Panc1 (cell line): ENCODE data around the gene MED7. TPM values are rescaled to one million over a fixed set of nuclear protein-coding genes. Genes with fewer than 3 reads are reported as not detected.

Experiments
- ATAC-seq: fragments of 200-7000 bp; cut with Tn5 transposase; 2 replicates; pipeline ENCODE4 v1.9.1; 2020; ENCODE audit warnings: mild to moderate bottlenecking, moderate library complexity
- BruUV-seq: library from RNA; stranded (reverse); fragments of 400-500 nt; replicated peaks from 2 replicates; lab custom pipeline; 2021; lab: Mats Ljungman, UMichigan
- CTCF ChIA-PET: fragments of 300-600 bp; sonication (Branson Sonifier 250); formaldehyde crosslinking; loops from one replicate; lab custom pipeline; 2022; ENCODE audit warnings: antibody characterized with exemption; lab: Charles Lee
- POLR2A ChIA-PET: fragments of 300-600 bp; sonication (Branson Sonifier 250); formaldehyde crosslinking; loops from one replicate; lab custom pipeline; 2022; ENCODE audit warnings: antibody characterized with exemption; lab: Charles Lee
- DNase-seq: peaks from one replicate; pipeline ENCODE4 v3.0.0-alpha.2; 2010; ENCODE audit warnings: low read depth, low spot score
- H3K27ac ChIP-seq: 2 replicates; pipeline ENCODE4 v1.5.1; 2011; ENCODE audit warnings: mild to moderate bottlenecking, low read length, inconsistent platforms
- H3K27me3 ChIP-seq: fragments of 200-500 bp; sonication (Bioruptor generic); 2 replicates; pipeline ENCODE4 v1.6.0; 2014; ENCODE audit warnings: low read length, inconsistent platforms; ENCODE audit not compliant: control insufficient read depth, insufficient read depth
- H3K36me3 ChIP-seq: fragments of 200-500 bp; sonication (Bioruptor generic); 2 replicates; pipeline ENCODE4 v1.5.1; 2014; ENCODE audit warnings: inconsistent platforms, mild to moderate bottlenecking, low read length, moderate library complexity; ENCODE audit not compliant: control insufficient read depth, insufficient read depth
- H3K4me1 ChIP-seq: 2 replicates; pipeline ENCODE4 v1.5.1; 2011; ENCODE audit warnings: inconsistent platforms, mild to moderate bottlenecking, low read length, moderate library complexity; ENCODE audit not compliant: control insufficient read depth, insufficient read depth
- H3K4me3 ChIP-seq, 2 experiments: 2 replicates each; pipeline ENCODE4 v1.5.1; 2011 to 2012; ENCODE audit warnings: low read depth in 2 of 2, low read length in 2 of 2, mild to moderate bottlenecking in 2 of 2, inconsistent platforms in 1 of 2, moderate library complexity in 1 of 2
- H3K9me3 ChIP-seq: fragments of 200-500 bp; sonication (Bioruptor generic); 2 replicates; pipeline ENCODE4 v1.5.1; 2014; ENCODE audit warnings: low read depth, mild to moderate bottlenecking, inconsistent platforms, low read length, moderate library complexity; ENCODE audit not compliant: control insufficient read depth, insufficient read depth
- POLR2AphosphoS5 ChIP-seq: IDR thresholded peaks from 2 replicates; pipeline ENCODE4 v1.6.1; 2012; ENCODE audit warnings: mild to moderate bottlenecking, low read depth, low read length, moderate library complexity
- SIN3A ChIP-seq: IDR thresholded peaks from 2 replicates; pipeline ENCODE4 v1.6.1; 2012; ENCODE audit warnings: low read depth, mild to moderate bottlenecking, low read length, moderate library complexity, borderline replicate concordance; ENCODE audit not compliant: insufficient read depth
- TCF7L2 ChIP-seq: IDR thresholded peaks from 2 replicates; pipeline ENCODE4 v1.6.1; 2011; ENCODE audit warnings: mild to moderate bottlenecking, low read depth, low read length, inconsistent platforms
- in situ Hi-C: cut with HindIII; loops from 2 replicates; pipeline ENCODE4 v1.10.0; 2016; ENCODE audit warnings: low sequenced_read_pairs, low pct_unique_long_range_greater_than_20kb
- intact Hi-C: fragments of 100-400 bp; cut with micrococcal nuclease; formaldehyde crosslinking; loops from one replicate; pipeline ENCODE4 v1.10.0; 2022; ENCODE audit not compliant: unreplicated experiment
- total RNA-seq: library from RNA; stranded (reverse); gene quantifications from one replicate; pipeline ENCODE4 v1.2.1, GENCODE V29; 2021; ENCODE audit not compliant: unreplicated experiment
- TF ChIP-seq, protein P1 (sequence below): fragments of 450-650 bp; IDR thresholded peaks from 2 replicates; pipeline ENCODE4 v1.5.1; 2017; ENCODE audit warnings: mild to moderate bottlenecking
- TF ChIP-seq, protein P2 (sequence below), 2 experiments: IDR thresholded peaks; 2 replicates each; pipeline ENCODE4 v1.6.1; 2011 to 2012; ENCODE audit warnings: low read depth in 2 of 2, control low read depth in 1 of 2, low read length in 1 of 2, mild to moderate bottlenecking in 1 of 2, moderate library complexity in 1 of 2; ENCODE audit not compliant: insufficient read depth in 1 of 2

The MED7 gene
- total RNA-seq, 1 experiment from 2014 or later: 9.9 TPM

DNA sequence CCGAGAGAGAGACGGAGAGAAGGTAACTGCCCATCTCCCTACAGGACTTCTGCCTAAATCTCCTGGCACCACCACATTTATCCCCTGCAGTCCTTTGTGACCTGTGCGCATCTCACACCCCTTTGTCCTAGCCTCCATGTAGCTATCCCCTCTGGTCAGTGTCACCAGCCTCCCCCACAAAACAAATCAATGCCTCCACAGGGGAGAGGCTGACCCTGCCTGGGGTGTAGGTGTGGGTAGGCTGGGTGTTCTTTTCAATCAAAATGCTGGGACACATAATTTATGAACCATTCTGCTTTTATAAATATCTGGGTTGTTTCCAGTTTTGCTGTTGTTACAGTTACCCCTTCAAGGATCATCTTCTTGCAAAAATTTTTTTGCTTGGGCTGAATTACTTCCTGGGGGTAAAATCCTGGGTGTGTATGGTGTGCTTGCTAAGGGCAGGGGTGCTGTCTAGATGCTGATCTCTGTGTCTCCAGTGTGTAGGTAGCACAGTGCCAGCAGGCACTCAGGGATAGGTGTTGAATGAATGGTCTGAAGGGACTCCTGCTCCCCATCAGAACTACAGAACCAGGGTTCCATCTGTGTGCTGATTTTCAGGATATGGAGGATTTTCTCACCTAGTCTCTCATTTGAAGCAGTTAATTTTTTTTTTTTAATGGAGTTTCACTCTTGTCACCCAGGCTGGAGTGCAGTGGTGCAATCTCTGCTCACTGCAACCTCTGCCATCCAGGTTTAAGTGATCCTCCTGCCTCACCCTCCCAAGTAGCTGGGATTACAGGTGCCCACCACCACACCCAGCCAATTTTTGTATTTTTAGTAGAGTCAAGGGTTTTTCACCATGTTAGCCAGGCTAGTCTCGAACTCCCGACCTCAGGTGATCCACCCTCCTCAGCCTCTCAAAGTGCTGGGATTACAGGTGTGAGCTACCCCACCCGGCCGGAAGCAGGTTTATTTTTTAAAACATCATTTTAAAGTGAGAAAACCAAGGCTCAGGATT is 23.8 kb upstream of the MED7 start, which contains the start of gene GARIN3:
TSS of gene GARIN3 (minus strand) at position 51 of the 1,000 bp plus-strand sequence. CDS start 96 bp downstream, outside the sequence.
- Histone ChIP-seq H3K4me3 (no peak within 1 kb of the TSS), H3K36me3 (no peaks in the 10 kb centered on the region), H3K9me3 (no peaks in the 10 kb centered on the region), H3K4me1 (no peaks in the 10 kb centered on the region), H3K27me3 (no peaks in the 10 kb centered on the region), H3K27ac (no peak within 1 kb of the TSS)
- TF ChIP-seq TCF7L2 (no peak), SIN3A (no peak), POLR2AphosphoS5 (no peak)
- TF ChIP-seq, protein P1, sequence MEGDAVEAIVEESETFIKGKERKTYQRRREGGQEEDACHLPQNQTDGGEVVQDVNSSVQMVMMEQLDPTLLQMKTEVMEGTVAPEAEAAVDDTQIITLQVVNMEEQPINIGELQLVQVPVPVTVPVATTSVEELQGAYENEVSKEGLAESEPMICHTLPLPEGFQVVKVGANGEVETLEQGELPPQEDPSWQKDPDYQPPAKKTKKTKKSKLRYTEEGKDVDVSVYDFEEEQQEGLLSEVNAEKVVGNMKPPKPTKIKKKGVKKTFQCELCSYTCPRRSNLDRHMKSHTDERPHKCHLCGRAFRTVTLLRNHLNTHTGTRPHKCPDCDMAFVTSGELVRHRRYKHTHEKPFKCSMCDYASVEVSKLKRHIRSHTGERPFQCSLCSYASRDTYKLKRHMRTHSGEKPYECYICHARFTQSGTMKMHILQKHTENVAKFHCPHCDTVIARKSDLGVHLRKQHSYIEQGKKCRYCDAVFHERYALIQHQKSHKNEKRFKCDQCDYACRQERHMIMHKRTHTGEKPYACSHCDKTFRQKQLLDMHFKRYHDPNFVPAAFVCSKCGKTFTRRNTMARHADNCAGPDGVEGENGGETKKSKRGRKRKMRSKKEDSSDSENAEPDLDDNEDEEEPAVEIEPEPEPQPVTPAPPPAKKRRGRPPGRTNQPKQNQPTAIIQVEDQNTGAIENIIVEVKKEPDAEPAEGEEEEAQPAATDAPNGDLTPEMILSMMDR: no peak
- TF ChIP-seq, protein P2, sequence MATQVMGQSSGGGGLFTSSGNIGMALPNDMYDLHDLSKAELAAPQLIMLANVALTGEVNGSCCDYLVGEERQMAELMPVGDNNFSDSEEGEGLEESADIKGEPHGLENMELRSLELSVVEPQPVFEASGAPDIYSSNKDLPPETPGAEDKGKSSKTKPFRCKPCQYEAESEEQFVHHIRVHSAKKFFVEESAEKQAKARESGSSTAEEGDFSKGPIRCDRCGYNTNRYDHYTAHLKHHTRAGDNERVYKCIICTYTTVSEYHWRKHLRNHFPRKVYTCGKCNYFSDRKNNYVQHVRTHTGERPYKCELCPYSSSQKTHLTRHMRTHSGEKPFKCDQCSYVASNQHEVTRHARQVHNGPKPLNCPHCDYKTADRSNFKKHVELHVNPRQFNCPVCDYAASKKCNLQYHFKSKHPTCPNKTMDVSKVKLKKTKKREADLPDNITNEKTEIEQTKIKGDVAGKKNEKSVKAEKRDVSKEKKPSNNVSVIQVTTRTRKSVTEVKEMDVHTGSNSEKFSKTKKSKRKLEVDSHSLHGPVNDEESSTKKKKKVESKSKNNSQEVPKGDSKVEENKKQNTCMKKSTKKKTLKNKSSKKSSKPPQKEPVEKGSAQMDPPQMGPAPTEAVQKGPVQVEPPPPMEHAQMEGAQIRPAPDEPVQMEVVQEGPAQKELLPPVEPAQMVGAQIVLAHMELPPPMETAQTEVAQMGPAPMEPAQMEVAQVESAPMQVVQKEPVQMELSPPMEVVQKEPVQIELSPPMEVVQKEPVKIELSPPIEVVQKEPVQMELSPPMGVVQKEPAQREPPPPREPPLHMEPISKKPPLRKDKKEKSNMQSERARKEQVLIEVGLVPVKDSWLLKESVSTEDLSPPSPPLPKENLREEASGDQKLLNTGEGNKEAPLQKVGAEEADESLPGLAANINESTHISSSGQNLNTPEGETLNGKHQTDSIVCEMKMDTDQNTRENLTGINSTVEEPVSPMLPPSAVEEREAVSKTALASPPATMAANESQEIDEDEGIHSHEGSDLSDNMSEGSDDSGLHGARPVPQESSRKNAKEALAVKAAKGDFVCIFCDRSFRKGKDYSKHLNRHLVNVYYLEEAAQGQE (IDR thresholded peaks at IDR 0.05; ENCODE audit: insufficient read depth in 1 of 2, low read depth in 2 of 2, low read length in 1 of 2): no peak
- intact Hi-C loops (no loop called here), in situ Hi-C loops (no loop called here)
- no TSS peak for BruUV-seq
- POLR2A ChIA-PET: no interaction called here
- CTCF ChIA-PET: no interaction called here
- ATAC-seq (no peak), DNase-seq (no peak)

DNA sequence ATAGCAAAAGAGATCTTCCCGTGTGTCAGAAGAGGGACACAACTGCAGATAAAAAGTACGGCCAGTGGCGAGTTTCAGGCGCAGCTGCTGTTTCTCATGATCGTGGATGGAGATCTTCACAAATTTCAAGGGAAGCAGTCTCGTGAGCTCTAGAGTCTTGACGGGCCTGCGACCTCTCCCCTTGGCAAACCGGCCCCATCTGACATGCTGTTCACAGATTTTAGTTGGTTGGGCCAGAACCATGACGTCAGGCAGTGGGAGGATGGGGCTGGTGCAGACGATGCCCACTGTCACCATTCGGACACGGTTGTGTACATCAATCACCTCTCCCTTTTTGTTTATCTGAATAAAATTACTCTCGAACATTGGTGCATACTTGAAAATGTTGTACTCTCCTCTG is 23.0 kb upstream of the MED7 start:
- Histone ChIP-seq H3K27me3 (no peaks in the 10 kb centered on the region), H3K27ac (no peak overlapping the region), H3K4me1 (no peaks in the 10 kb centered on the region), H3K9me3 (no peaks in the 10 kb centered on the region), H3K36me3 (no peaks in the 10 kb centered on the region), H3K4me3 (no peak overlapping the region)
- intact Hi-C loops: no loop called here
- ATAC-seq (no peak), DNase-seq (no peak)
- TF ChIP-seq, protein P2 (IDR thresholded peaks at IDR 0.05; ENCODE audit: insufficient read depth in 1 of 2, low read depth in 2 of 2, low read length in 1 of 2): no peak
- CTCF ChIA-PET: no interaction called here
- in situ Hi-C loops: no loop called here
- BruUV-seq: no TSS peak
- POLR2A ChIA-PET: no interaction called here
